ENCODE results near the gene TCEAL4. TPM values are rescaled to one million over a fixed set of nuclear protein-coding genes. Genes with fewer than 3 reads are reported as not detected.
"Not testable (repeated sequence)": the region's sequence is repeated elsewhere in the genome, so short reads cannot be mapped to it uniquely, and the experiment has no call there.

TCEAL4 gene
- polyA plus RNA-seq, 4 donors, result 153 to 204 (median 173) TPM

GRCh38 chrX:103586659-103587058 is 1.3 kb downstream of the TCEAL4 start:
- DNase-seq (ENCODE audit: low read depth in 4 of 4, low spot score in 2 of 4), result no peak

- not testable (repeated sequence) for DNase-seq (ENCODE audit: low read depth in 4 of 4, low spot score in 2 of 4)
Observed at GRCh38 chrX:103592295-103592694, 7.0 kb downstream of the TCEAL4 start.

GRCh38 chrX:103595202-103595601 is 9.9 kb downstream of the TCEAL4 start:
- DNase-seq (ENCODE audit: low read depth in 4 of 4, low spot score in 2 of 4), result not testable (repeated sequence)

GRCh38 chrX:103607364-103608305 is 22.3 kb downstream of the TCEAL4 start, which contains the start of gene TCEAL3:
Gene TCEAL3 (plus strand): TSS chrX:103607963. CDS start chrX:103609065, 1,102 bp downstream.
- peak in 1 of 4 donors; percentile 47 for DNase-seq (ENCODE audit: low read depth in 4 of 4, low spot score in 2 of 4)

- DNase-seq (ENCODE audit: low read depth in 4 of 4, low spot score in 2 of 4), result no peak
Observed at GRCh38 chrX:103608306-103608963, 23.1 kb downstream of the TCEAL4 start.

GRCh38 chrX:103610282-103610681 is 25.0 kb downstream of the TCEAL4 start:
- DNase-seq (ENCODE audit: low read depth in 4 of 4, low spot score in 2 of 4), result no peak

GRCh38 chrX:103613362-103613890 is 28.1 kb downstream of the TCEAL4 start:
- DNase-seq (ENCODE audit: low read depth in 4 of 4, low spot score in 2 of 4), result no peak

GRCh38 chrX:103614999-103615398 is 29.7 kb downstream of the TCEAL4 start:
- DNase-seq (ENCODE audit: low read depth in 4 of 4, low spot score in 2 of 4), result no peak

GRCh38 chrX:103615781-103616371 is 30.6 kb downstream of the TCEAL4 start:
- no peak for DNase-seq (ENCODE audit: low read depth in 4 of 4, low spot score in 2 of 4)

- no peak for DNase-seq (ENCODE audit: low read depth in 4 of 4, low spot score in 2 of 4)
Observed at GRCh38 chrX:103616676-103617186, 31.4 kb downstream of the TCEAL4 start.

GRCh38 chrX:103624111-103624510 is 38.8 kb downstream of the TCEAL4 start:
- DNase-seq (ENCODE audit: low read depth in 4 of 4, low spot score in 2 of 4), result no peak

- no peak for DNase-seq (ENCODE audit: low read depth in 4 of 4, low spot score in 2 of 4)
Observed at GRCh38 chrX:103626855-103627254, 41.5 kb downstream of the TCEAL4 start.

- peak in 2 of 4 donors; percentile 37 to 58 for DNase-seq (ENCODE audit: low read depth in 4 of 4, low spot score in 2 of 4)
Observed at GRCh38 chrX:103628386-103629317, 43.3 kb downstream of the TCEAL4 start, which contains the start of gene TCEAL1. Gene TCEAL1 (plus strand): TSS chrX:103628975. CDS start chrX:103629917, 942 bp downstream.

GRCh38 chrX:103629318-103630170 is 44.2 kb downstream of the TCEAL4 start:
- peak in 2 of 4 donors; percentile 59 to 67 for DNase-seq (ENCODE audit: low read depth in 4 of 4, low spot score in 2 of 4)

GRCh38 chrX:103630171-103630511 is 44.8 kb downstream of the TCEAL4 start:
- DNase-seq (ENCODE audit: low read depth in 4 of 4, low spot score in 2 of 4), result no peak

- DNase-seq (ENCODE audit: low read depth in 4 of 4, low spot score in 2 of 4), result no peak
Observed at GRCh38 chrX:103631145-103631544, 45.8 kb downstream of the TCEAL4 start.

- DNase-seq (ENCODE audit: low read depth in 4 of 4, low spot score in 2 of 4), result no peak
Observed at GRCh38 chrX:103635436-103635835, 50.1 kb downstream of the TCEAL4 start.

Data from left renal cortex interstitium (tissue), 4 donors.